ENCODE results near the gene PCDHGA9.

GRCh38 chr5:141412854-141413539, 10.4 kb downstream of the PCDHGA9 start, which contains the start of gene PCDHGA10:
- peak; percentile 87 for TF ChIP-seq CTCF (IDR thresholded peaks at IDR 0.05)
- TF ChIP-seq SIN3A (IDR thresholded peaks at IDR 0.05; ENCODE audit: borderline replicate concordance, insufficient read depth, low read depth, low read length), result no peak

Data from Panc1 (cell line).